ENCODE data around the gene CFAP210. TPM values are rescaled to one million over a fixed set of nuclear protein-coding genes. Genes with fewer than 3 reads are reported as not detected.

The CFAP210 gene
- total and polyA plus RNA-seq, 4 donors = 0.02 to 0.42 (median 0.21) TPM

DNA sequence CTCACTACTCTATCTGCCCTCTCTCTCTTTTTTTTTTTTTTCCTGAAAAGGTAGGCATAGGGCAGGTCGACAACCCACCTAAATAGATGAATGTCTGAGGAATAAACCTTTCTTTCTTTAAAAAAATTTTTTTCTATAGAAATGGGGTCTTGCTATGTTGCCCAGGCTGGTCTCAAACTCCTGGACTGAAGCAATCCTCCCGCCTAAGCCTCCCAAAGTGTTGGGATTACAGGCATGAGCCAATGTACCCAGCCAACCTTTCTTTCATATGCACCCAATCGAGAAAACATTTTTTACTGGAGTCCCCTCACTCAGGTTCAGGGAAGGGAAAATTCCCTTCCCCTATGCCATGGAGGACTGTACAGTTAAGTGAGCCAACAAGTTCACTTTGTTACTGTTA is 31.0 kb downstream of the CFAP210 start:
- no peaks in the 10 kb centered on the region for H3K4me1 ChIP-seq (ENCODE audit: control insufficient read depth in 4 of 4, insufficient read depth in 4 of 4, low read length in 3 of 4)
- H3K27me3 ChIP-seq (ENCODE audit: control insufficient read depth in 4 of 4, insufficient read depth in 4 of 4, low read length in 3 of 4) = no peaks in the 10 kb centered on the region
- H3K4me3 ChIP-seq (ENCODE audit: low read depth in 1 of 3, low read length in 3 of 3) = no peak overlapping the region
- no peak overlapping the region for H3K27ac ChIP-seq (ENCODE audit: low read depth in 1 of 2, low read length in 2 of 2)
- H3K9ac ChIP-seq (ENCODE audit: low read depth in 1 of 2, low read length in 2 of 2) = no peak overlapping the region
- DNase-seq (ENCODE audit: low spot score) = no peak
- WGBS = 95% methylated on average over 3 of the region's 3 CpGs
- TF ChIP-seq HNF4G (IDR thresholded peaks at IDR 0.05) = no peak
- TF ChIP-seq SP1 (IDR thresholded peaks at IDR 0.05) = no peak
- no peak for TF ChIP-seq NR2F2 (IDR thresholded peaks at IDR 0.05)
- no peak for TF ChIP-seq RAD21 (IDR thresholded peaks at IDR 0.05)
- no peak for TF ChIP-seq JUND (IDR thresholded peaks at IDR 0.05)
- no peak for TF ChIP-seq FOXA1 (IDR thresholded peaks at IDR 0.05)
- no peak for TF ChIP-seq EGR1 (IDR thresholded peaks at IDR 0.05; ENCODE audit: low read depth in 2 of 2)
- TF ChIP-seq, protein P1, sequence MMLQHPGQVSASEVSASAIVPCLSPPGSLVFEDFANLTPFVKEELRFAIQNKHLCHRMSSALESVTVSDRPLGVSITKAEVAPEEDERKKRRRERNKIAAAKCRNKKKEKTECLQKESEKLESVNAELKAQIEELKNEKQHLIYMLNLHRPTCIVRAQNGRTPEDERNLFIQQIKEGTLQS (IDR thresholded peaks at IDR 0.05) = no peak
- TF ChIP-seq YY1 (IDR thresholded peaks at IDR 0.05) = no peak
- no peak for TF ChIP-seq HNF4A (conservative IDR thresholded peaks at IDR 0.05)
- TF ChIP-seq, protein P2, sequence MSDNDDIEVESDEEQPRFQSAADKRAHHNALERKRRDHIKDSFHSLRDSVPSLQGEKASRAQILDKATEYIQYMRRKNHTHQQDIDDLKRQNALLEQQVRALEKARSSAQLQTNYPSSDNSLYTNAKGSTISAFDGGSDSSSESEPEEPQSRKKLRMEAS (IDR thresholded peaks at IDR 0.05) = no peak
- TF ChIP-seq, protein P3, sequence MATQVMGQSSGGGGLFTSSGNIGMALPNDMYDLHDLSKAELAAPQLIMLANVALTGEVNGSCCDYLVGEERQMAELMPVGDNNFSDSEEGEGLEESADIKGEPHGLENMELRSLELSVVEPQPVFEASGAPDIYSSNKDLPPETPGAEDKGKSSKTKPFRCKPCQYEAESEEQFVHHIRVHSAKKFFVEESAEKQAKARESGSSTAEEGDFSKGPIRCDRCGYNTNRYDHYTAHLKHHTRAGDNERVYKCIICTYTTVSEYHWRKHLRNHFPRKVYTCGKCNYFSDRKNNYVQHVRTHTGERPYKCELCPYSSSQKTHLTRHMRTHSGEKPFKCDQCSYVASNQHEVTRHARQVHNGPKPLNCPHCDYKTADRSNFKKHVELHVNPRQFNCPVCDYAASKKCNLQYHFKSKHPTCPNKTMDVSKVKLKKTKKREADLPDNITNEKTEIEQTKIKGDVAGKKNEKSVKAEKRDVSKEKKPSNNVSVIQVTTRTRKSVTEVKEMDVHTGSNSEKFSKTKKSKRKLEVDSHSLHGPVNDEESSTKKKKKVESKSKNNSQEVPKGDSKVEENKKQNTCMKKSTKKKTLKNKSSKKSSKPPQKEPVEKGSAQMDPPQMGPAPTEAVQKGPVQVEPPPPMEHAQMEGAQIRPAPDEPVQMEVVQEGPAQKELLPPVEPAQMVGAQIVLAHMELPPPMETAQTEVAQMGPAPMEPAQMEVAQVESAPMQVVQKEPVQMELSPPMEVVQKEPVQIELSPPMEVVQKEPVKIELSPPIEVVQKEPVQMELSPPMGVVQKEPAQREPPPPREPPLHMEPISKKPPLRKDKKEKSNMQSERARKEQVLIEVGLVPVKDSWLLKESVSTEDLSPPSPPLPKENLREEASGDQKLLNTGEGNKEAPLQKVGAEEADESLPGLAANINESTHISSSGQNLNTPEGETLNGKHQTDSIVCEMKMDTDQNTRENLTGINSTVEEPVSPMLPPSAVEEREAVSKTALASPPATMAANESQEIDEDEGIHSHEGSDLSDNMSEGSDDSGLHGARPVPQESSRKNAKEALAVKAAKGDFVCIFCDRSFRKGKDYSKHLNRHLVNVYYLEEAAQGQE (IDR thresholded peaks at IDR 0.05) = no peak
- no peaks in the 10 kb centered on the region for H3K36me3 ChIP-seq (ENCODE audit: control insufficient read depth in 4 of 4, insufficient read depth in 3 of 4, low read depth in 1 of 4, low read length in 3 of 4)
- H3K9me3 ChIP-seq (ENCODE audit: control insufficient read depth in 4 of 4, low read length in 3 of 4) = no peaks in the 10 kb centered on the region

DNA sequence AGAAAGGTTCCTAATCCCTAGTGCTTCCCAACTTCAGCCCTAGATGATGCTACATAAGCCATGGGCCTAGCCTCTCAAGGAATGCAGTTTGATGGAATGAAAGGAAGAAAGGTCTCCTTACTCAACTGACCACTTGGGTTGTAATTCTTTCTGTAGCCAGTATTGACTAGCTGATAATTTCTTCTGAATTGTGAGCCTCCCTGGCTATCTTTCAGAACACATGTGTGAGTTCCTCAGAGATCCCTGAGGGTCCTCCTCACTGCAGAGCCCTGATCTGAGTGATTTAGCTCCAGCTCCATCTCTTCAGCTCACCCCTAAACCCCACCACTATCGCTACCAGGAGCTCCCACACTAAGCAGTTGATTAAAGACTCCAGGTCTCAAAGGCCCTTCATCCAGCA is 31.5 kb downstream of the CFAP210 start:
- TF ChIP-seq JUND (IDR thresholded peaks at IDR 0.05) = no peak
- DNase-seq (ENCODE audit: low spot score) = no peak
- Histone ChIP-seq H3K27ac (ENCODE audit: low read depth in 1 of 2, low read length in 2 of 2) (no peak overlapping the region), H3K9me3 (ENCODE audit: control insufficient read depth in 4 of 4, low read length in 3 of 4) (no peaks in the 10 kb centered on the region), H3K36me3 (ENCODE audit: control insufficient read depth in 4 of 4, insufficient read depth in 3 of 4, low read depth in 1 of 4, low read length in 3 of 4) (no peaks in the 10 kb centered on the region), H3K9ac (ENCODE audit: low read depth in 1 of 2, low read length in 2 of 2) (no peak overlapping the region), H3K4me3 (ENCODE audit: low read depth in 1 of 3, low read length in 3 of 3) (no peak overlapping the region), H3K27me3 (ENCODE audit: control insufficient read depth in 4 of 4, insufficient read depth in 4 of 4, low read length in 3 of 4) (no peaks in the 10 kb centered on the region), H3K4me1 (ENCODE audit: control insufficient read depth in 4 of 4, insufficient read depth in 4 of 4, low read length in 3 of 4) (no peaks in the 10 kb centered on the region)
- 95% methylated on average over 1 of the region's 1 CpG for WGBS

DNA sequence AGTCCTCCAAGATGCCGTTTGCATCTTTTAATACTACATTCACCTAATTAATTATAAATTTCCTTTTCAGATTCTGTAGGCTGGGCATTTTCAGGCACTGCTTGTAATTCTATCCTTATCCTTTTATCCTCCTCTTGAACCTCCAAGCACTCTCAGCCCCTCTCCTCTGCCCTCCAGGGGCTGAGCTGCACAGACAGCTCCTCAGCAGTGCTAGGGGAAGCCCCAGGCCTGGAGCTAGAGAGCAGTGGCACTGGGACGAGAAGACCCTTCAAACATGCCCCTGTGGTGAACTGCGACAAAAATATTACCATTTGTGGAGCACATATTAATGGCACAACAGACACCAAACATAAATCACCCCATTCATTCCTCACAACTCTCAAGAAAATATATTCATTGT is 32.9 kb downstream of the CFAP210 start:
- Histone ChIP-seq H3K27ac (ENCODE audit: low read depth in 1 of 2, low read length in 2 of 2) (no peak overlapping the region), H3K36me3 (ENCODE audit: control insufficient read depth in 4 of 4, insufficient read depth in 3 of 4, low read depth in 1 of 4, low read length in 3 of 4) (no peaks in the 10 kb centered on the region), H3K27me3 (ENCODE audit: control insufficient read depth in 4 of 4, insufficient read depth in 4 of 4, low read length in 3 of 4) (no peaks in the 10 kb centered on the region), H3K4me3 (ENCODE audit: low read depth in 1 of 3, low read length in 3 of 3) (no peak overlapping the region), H3K9me3 (ENCODE audit: control insufficient read depth in 4 of 4, low read length in 3 of 4) (no peaks in the 10 kb centered on the region), H3K9ac (ENCODE audit: low read depth in 1 of 2, low read length in 2 of 2) (no peak overlapping the region), H3K4me1 (ENCODE audit: control insufficient read depth in 4 of 4, insufficient read depth in 4 of 4, low read length in 3 of 4) (no peaks in the 10 kb centered on the region)
- WGBS = 85% methylated on average over 3 of the region's 3 CpGs
- TF ChIP-seq, protein P1 (IDR thresholded peaks at IDR 0.05) = no peak
- TF ChIP-seq FOXA1 (IDR thresholded peaks at IDR 0.05) = no peak
- TF ChIP-seq, protein P3 (IDR thresholded peaks at IDR 0.05) = no peak
- no peak for TF ChIP-seq TAF1 (conservative IDR thresholded peaks at IDR 0.05)
- TF ChIP-seq, protein P2 (IDR thresholded peaks at IDR 0.05) = no peak
- TF ChIP-seq RAD21 (IDR thresholded peaks at IDR 0.05) = no peak
- no peak for TF ChIP-seq FOXA2 (IDR thresholded peaks at IDR 0.05)
- no peak for TF ChIP-seq RXRA (IDR thresholded peaks at IDR 0.05)
- TF ChIP-seq YY1 (IDR thresholded peaks at IDR 0.05) = no peak
- TF ChIP-seq EGR1 (IDR thresholded peaks at IDR 0.05; ENCODE audit: low read depth in 2 of 2) = no peak
- TF ChIP-seq JUND (IDR thresholded peaks at IDR 0.05) = no peak
- no peak for TF ChIP-seq GABPA (IDR thresholded peaks at IDR 0.05 in 1 of 2, conservative IDR thresholded peaks at IDR 0.05 in 1 of 2)
- DNase-seq (ENCODE audit: low spot score) = no peak
